Limb (tissue), 2 donors: Measurements from ENCODE around the gene EEF1AKMT3.

Source experiments
- DNase-seq, 2 donors: peaks; one replicate each; pipeline ENCODE4 v3.0.0-alpha.2; 2016; ENCODE audit errors: extremely low spot score in 2 of 2

Gene EEF1AKMT3

DNA sequence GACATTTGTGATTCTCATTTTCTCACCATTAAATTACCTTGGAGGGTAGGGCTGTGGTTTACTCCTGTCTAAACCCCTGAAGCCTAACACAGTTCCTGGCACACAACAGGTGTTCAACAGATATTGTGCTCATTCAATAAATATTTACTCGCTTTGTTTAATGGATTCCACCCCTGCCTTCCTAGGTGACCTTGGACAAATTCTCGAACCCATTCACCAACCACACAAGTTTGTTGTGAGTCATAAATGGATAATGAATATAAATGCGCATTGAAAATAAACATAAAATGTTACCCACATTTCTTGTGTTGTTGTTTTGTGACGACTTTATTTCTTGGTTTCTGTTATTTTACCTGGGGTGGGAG, 9.8 kb downstream of the EEF1AKMT3 start:
- no peak for DNase-seq

GRCh38 chr12:57782608-57783465, 10.4 kb downstream of the EEF1AKMT3 start, which contains the start of gene TSFM:
TSFM (plus strand) TSS chr12:57782787; CDS start chr12:57782802, 15 bp downstream.
- DNase-seq: peak; percentile 95 to 98

GRCh38 chr12:57783466-57783801, 11.0 kb downstream of the EEF1AKMT3 start:
- DNase-seq: no peak

- DNase-seq: no peak
Observed at GRCh38 chr12:57783861-57784260, 11.4 kb downstream of the EEF1AKMT3 start.

DNA sequence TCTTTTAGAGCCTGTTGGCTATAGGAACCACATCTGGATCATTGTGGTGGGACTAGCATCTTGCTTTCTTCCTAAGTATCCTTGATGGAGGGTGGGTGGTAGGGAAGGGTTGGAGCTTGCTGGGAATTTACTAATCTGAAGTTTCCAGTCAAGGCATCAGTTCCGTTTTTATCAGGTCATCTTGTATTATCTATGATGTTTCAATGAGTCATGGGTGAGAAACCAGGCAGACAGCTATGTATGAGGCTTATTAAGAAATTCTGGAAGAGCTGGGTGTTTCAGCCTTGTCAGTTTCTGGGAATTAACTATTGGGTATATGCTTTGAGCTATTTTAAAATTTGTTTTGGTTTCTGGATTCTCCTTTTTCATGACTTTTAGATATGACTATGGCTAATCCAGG, 21.5 kb downstream of the EEF1AKMT3 start:
- DNase-seq: no peak

GRCh38 chr12:57795354-57795753, 22.9 kb downstream of the EEF1AKMT3 start:
- no peak for DNase-seq

- DNase-seq: no peak
Observed at GRCh38 chr12:57796996-57797395, 24.6 kb downstream of the EEF1AKMT3 start.

DNA sequence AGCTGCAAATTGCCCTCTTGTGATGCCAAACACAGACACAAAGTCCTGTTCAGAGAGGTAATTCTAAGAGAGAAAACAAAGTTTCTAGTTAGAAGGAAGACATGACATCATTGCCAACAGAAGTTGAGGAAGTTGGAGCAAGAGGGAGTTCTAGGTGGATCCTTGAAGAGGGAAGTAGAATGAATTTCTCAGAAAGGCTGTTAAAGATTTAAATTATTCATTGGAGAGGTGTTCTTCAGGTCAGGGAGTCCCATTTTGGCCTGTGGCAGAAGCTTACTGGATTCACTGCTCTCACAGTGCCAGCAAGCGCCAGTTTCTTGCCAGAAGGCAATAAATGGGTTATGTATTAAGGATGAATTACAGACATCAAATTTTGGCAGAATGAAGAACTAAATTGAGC, 25.5 kb downstream of the EEF1AKMT3 start:
- DNase-seq: no peak

DNA sequence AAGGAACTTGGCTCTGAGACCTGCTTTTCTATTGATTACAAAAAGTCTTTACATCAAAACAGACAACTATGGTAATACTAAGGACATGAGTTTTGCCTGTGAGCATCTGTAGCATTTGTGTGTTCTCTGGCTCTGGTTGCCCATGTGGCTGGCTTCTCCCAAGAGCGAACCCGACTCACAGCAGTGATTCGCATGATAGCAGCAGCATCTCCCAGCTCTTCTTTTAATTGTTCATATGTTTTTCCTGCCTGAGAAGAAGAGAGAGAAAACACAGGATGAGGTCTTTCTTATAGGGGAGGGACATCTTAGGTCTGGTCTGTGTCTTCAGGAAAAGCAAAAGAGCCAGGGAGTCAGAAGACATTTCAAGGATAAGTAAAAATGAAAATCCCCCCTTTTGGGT, 28.6 kb downstream of the EEF1AKMT3 start:
- DNase-seq: no peak

DNA sequence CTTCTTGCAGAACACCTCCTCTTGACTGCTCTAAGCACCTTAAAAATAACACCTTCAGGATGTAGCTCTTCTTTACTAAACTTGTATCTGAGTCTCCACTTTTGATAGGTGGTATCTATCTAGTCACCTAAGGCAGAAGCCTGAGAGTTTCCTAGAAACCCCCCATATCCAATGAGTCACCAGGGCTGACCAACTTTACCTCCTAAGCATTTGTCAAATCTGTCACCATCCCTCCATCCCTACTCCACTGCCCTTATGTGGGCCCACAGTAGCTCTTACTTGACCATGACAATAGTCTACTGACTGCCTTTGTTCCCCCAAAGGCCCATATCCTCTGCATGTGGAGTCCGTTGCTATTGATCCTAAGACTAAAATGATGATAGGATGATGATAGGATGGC, 30.2 kb downstream of the EEF1AKMT3 start:
- DNase-seq: no peak

DNA sequence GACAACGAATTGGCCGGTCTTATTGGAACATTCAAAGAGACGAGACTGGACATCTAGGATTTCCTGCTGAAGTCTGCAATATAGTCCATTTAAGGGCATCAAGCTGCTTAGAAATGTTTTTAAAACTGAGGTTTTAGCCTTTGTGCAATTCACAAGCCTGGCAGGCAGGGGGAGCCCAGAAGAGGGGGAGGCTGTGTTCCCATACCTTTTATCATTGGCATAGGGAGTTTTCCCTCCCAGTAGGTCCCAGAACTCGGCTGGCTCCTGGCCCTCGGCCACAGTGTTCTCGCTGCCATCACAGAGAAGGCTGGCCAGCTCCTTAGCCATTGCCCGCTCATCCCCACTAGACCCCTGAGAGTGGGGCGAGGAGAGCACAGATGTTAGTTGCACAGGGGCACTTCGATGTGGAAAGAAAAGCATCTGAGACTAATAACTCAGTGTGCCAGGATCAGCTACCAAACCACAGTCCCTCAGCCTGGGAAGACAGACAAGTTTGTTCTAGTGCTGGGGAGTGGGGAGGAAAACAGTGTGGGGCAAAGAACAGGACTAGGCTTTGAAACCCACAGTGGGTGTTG, 31.0 kb downstream of the EEF1AKMT3 start:
- DNase-seq: peak in 1 of 2 donors; percentile 54

DNA sequence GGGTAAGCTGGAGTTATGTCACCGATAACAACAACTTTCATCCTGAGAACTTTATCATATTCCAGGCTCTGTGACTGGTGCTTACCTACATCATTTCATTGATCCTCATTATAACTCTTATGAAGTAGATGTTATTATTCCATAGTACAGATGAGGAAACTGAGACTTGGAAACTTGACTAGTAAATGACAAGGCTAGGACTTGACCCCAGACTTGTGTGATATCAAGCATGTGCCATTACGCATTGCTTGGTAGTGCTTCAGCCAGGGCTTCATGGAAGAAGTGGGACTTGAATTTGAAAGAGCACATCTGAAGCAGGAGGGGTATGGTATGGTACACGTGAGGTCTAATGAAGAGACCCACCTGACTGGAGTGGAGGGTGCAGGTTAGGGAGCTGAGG, 34.3 kb downstream of the EEF1AKMT3 start:
- DNase-seq: no peak

- no peak for DNase-seq
Observed at GRCh38 chr12:57807285-57807684, 34.9 kb downstream of the EEF1AKMT3 start.

GRCh38 chr12:57808351-57808750, 35.9 kb downstream of the EEF1AKMT3 start:
- DNase-seq: no peak

DNA sequence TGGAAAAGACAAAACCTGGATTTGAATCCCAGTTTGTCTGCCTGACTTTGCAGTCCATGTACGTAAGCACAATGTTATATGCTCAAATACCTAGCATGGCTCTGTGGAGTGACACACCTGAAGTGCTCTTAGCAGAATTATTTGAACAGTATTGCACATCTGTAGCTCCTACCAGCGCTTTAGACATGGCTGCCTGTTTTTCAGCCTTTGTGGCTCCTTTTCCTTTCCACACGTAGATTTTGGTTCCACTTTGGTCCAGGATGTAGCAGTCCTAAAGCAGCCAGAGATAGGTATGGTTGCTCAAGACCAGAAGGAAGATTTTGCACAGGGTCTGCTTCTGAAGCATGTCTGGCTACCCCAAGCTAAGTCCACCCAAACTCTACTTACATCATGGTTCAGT, 37.0 kb downstream of the EEF1AKMT3 start:
- DNase-seq: no peak

DNA sequence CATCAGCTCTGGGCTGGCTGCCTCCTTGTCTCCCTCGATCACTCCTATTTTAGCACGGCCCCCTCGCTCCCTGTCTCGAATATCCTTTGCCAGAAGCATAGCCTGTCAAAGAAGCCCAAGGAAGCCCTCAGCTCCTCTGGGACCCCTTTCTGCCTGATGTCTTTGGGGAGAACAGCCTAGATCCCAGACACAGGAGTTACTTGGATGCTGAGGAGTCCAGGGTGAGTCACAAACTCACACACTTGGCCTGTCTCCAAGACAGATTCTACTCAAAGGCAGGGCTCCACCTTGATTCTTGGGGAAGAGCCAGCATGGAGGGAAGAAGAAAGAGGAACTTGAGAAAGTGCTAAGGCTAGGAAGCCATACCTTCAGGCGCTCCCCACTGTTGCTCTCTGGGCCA, 38.0 kb downstream of the EEF1AKMT3 start:
- no peak for DNase-seq

GRCh38 chr12:57811028-57811755, 38.8 kb downstream of the EEF1AKMT3 start:
- DNase-seq: no peak

GRCh38 chr12:57813111-57813970, 40.9 kb downstream of the EEF1AKMT3 start:
- no peak for DNase-seq

DNA sequence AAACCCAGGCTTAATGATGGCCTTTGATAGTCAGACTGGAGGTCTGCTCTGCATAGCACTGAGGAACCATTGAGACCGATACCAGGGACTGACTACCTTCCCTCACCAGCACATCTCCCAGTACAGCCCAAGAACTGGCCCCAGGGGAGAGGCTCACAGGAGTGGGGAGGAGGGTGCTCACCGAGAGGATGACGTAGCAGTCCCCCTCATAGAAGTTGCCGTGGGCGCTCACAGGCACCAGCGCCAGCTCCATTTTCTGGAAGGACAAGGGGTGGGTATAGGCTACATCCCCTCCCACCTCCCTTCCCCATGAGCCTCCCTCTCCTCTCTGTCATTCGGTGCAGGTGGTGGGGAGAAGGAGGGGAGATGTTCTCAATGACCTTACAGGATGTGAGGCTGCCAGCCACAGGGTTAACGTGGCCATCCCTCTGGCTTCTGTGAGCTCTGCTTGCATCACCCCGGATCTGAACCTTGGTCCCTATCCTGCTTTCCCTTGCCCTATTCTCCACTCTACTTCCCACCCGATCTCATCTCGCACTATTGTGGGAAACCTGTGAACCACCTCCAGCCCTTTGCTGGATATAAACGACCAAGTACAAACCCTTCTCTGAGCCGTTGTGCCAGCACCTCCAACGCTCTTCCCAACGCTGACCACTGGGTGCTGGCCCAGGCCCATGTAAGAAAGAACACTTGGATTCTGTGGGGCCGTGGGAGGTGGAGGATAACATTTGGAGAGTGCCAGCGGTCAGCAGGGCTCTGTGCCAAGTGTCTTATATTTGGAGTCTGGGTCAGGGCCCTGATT, 41.8 kb downstream of the EEF1AKMT3 start:
- DNase-seq: no peak

DNA sequence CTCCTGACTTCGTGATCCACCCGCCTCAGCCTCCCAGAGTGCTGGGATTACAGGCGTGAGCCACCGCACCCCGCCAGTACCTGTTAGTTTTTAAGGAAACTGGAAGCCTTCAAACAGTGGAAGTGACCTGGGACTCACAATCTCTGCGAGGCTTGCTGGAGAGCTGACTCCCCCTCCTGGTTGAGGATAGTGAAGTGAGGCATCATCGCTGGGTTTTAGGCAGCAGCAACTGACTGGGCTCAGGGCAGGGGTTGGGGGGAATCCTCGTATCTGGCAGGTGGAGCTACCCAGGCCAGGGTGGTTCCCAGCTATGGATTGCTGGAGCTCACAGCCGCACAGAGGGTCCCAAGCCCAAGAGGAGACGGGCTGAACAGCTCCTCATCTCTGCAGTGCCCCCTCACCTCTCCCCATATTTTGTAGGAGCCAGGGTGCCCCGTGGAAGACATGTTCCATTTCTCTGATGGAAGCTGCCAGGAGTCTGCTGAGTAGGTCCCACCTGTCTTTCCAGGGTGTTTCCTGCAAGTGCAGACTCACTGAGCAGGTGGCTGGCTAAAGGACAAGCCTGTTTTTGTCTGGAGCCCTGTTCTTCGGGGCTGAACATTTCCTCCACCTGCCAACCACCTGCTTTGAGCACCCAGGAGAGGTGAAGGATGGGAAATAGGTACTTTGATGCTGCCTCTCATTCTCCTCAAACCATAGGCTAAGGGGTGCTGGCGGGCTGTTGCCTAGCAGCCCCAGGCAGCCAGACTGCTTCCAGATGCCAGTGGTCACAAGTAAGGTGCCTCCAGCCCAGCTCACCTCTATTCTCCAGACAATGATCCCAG, 43.0 kb downstream of the EEF1AKMT3 start:
- DNase-seq: no peak
